HG03354 (cell line): ENCODE data around the gene MAGI3.
"Not testable (repeated sequence)": the region's sequence is repeated elsewhere in the genome, so short reads cannot be mapped to it uniquely, and the experiment has no call there.

Source experiments
- ATAC-seq: cut with Tn5 transposase; IDR thresholded peaks from one replicate; pipeline ENCODE4 v1.9.1; 2021; ENCODE audit warnings: mild to moderate bottlenecking; ENCODE audit not compliant: unreplicated experiment, poor library complexity, severe bottlenecking

Gene MAGI3

DNA sequence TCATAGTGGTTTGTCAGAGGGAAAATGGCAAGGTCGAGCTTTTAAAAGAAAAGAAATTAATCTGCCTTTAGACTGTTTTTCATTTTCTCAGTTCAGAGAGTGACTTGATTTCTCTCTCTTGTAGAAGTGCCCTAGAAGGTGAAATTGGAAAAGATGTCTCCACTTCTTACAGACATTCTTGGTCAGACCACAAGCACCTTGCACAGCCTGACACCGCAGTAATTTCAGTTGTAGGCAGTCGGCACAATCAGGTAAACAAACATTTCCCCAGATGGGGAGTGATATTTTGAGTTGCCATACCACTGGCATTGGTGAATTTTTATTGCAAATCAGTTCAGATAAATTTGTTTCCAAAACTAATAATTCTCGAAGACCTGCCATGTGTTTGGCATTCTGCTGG lies 282.2 kb downstream of the MAGI3 start:
- no peak for ATAC-seq

DNA sequence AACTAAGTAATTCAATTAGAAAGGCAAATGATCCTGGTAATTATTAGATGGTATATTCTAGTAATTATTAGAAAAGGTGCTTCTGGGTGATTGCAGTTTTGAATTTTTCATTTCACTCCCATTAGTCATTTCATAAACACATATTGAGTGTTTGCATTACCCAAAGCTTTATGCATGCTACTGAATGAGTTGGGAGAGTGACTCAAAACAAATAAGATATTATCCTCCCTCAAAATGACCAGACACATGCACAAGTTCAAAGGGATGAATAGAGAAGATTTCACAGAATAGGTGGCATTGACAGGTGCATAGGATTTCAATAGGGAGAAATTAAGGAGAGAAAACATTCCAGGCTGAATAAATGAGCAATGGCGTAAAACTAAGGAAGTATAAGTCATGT lies 284.3 kb downstream of the MAGI3 start:
- no peak for ATAC-seq

- no peak for ATAC-seq
Measured at GRCh38 chr1:113675302-113675701, 285.0 kb downstream of the MAGI3 start.

GRCh38 chr1:113676524-113676923 lies 286.2 kb downstream of the MAGI3 start:
- ATAC-seq, result no peak

- ATAC-seq, result no peak
Measured at GRCh38 chr1:113677250-113678158, 287.2 kb downstream of the MAGI3 start.

GRCh38 chr1:113678159-113678469 lies 287.8 kb downstream of the MAGI3 start:
- no peak for ATAC-seq

- ATAC-seq, result no peak
Measured at GRCh38 chr1:113681596-113682337, 291.5 kb downstream of the MAGI3 start.

GRCh38 chr1:113683384-113684152 lies 293.3 kb downstream of the MAGI3 start:
- no peak for ATAC-seq

- no peak for ATAC-seq
Measured at GRCh38 chr1:113684153-113684541, 293.8 kb downstream of the MAGI3 start.

DNA sequence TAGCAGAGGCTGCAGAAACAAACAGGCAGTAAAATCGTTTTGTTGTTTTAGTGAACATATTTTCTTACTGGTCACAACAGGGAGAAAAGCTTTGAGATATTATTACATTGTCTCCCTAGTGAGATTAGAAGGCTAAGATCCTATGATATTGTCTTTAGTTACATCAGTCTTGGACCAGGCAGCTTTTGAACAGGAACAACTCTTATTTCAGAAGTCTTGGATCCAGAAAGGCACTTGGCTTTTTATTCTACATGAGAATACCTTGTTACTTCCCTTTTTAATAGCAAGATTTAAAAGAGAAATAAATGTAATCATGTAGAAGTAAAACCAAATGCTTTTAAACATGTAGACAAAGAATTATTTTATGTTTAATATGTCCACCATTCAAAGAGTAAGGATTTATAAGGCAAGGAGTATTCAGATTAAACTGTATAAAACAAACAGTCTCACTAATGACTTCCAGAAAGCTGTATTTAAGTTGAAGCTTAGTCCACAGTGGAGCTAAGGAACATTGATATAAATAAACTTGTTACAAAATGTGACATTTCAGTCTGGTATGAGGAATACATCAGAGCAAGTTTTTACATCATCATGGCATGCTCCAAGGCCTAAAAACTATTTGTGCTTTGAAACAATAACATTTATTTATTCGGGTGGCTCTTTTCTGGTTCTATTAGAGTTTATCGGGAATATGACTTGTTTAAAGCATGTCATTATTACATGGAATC lies 296.7 kb downstream of the MAGI3 start:
- no peak for ATAC-seq

DNA sequence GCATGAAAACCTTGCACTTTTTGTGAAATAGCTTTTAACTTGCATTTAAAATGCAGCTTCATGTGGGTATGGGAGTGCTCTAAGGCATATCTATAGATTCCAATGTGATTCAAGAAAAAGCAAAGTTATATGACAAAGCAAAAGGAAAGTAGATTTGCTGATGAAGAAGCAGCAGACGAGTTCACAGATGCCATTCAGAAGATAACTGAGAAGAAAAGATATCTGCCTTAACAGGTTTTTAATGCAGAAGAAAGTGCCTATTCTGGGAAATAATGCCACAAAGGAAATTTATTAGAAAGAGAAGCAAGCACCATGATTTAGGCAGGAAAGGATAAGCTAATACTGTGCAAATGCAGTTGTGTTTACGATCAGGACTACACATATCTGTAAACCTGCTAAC lies 300.9 kb downstream of the MAGI3 start:
- ATAC-seq, result no peak

GRCh38 chr1:113692342-113692741 lies 302.0 kb downstream of the MAGI3 start:
- no peak for ATAC-seq

- no peak for ATAC-seq
Measured at GRCh38 chr1:113692824-113693431, 302.6 kb downstream of the MAGI3 start.

- ATAC-seq, result no peak
Measured at GRCh38 chr1:113694910-113695309, 304.6 kb downstream of the MAGI3 start.

DNA sequence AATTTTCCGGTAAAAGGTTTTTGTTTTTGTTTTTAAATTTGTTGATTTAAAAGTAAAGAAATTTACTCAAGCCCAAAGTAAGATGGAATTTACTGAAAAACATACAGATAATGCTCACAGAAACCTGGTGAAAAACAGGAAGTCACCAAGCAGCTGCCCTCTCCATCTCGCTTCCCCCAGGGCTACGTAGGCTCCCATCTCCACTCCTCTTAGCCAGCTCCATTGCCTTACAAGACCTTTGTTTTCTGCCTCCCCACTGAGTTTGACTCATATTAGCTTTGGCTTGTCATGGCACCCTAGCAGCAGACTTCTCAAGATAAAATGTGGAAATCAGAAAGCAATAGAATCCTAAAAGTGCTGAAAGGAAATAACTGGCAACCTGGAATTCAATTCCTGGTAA lies 311.1 kb downstream of the MAGI3 start:
- ATAC-seq, result no peak

GRCh38 chr1:113714606-113715269 lies 324.4 kb downstream of the MAGI3 start:
- ATAC-seq, result no peak

GRCh38 chr1:113717506-113717905 lies 327.2 kb downstream of the MAGI3 start:
- ATAC-seq, result not testable (repeated sequence)

DNA sequence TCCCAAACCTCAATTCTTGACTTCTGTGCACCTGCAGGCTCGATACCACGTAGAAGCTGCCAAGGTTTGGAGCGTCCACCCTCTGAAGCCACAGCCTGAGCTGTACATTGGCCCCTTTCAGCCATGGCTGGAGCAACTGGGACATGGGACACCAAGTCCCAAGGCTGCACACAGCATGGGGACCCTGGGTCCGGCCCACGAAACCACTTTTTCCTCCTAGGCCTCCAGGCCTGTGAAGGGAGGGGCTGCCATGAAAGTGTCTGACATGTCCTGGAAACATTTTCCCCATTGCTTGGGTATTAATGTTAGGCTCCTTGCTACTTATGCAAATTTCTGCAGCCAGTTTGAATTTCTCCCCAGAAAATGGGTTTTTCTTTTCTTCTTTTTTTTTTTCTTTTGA lies 328.3 kb downstream of the MAGI3 start:
- not testable (repeated sequence) for ATAC-seq

DNA sequence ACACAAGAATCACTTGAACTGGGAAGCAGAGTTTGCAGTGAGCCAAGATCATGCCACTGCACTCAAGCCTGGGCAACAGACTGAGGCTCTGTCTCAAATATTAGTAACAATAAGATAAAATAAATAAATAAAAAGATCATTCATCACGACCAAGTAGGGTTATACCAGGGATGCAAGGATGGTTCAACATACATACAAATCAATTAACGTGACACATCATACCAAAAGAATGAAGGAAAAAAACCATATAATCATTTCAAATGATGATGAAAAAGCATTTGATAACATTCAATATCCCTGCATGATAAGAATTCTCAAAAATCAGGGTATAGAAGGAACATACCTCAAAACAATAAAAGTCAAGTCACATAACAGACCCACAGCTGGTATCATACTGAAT lies 330.7 kb downstream of the MAGI3 start:
- no peak for ATAC-seq
